SK-N-SH treated with all-trans-retinoic acid at 6 μM for 48 hours (cell line): ENCODE results near the gene RPS15A.
"Not testable (repeated sequence)": the region's sequence is repeated elsewhere in the genome, so short reads cannot be mapped to it uniquely, and the experiment has no call there.

Source experiments
- ARNTL ChIP-seq: fragments of 450-650 bp; formaldehyde crosslinking; IDR thresholded peaks from 2 replicates; pipeline ENCODE4 v1.5.0; 2020; ENCODE audit warnings: low read depth, mild to moderate bottlenecking, moderate library complexity, borderline replicate concordance
- BACH2 ChIP-seq: fragments of 250-450 bp; sonication (Bioruptor Pico); IDR thresholded peaks from 2 replicates; pipeline ENCODE4 v1.9.0; 2021; ENCODE audit warnings: mild to moderate bottlenecking, borderline replicate concordance
- SNAI2 ChIP-seq: fragments of 250-450 bp; sonication (Bioruptor Pico); IDR thresholded peaks from 2 replicates; pipeline ENCODE4 v1.5.0; 2020; ENCODE audit warnings: mild to moderate bottlenecking, moderate library complexity
- ZFP30 ChIP-seq: fragments of 450-650 bp; formaldehyde crosslinking; IDR thresholded peaks from 2 replicates; pipeline ENCODE4 v1.5.0; 2022; ENCODE audit warnings: mild to moderate bottlenecking, moderate library complexity
- ZNF70 ChIP-seq: fragments of 450-650 bp; formaldehyde crosslinking; IDR thresholded peaks from 2 replicates; pipeline ENCODE4 v1.5.0; 2020; ENCODE audit warnings: mild to moderate bottlenecking, moderate library complexity
- TF ChIP-seq, protein P1 (sequence below): fragments of 250-450 bp; sonication (Bioruptor Pico); IDR thresholded peaks from 2 replicates; pipeline ENCODE4 v1.8.0; 2020; ENCODE audit warnings: mild to moderate bottlenecking, moderate library complexity, borderline replicate concordance

GRCh38 chr16:18772171-18772570 lies 18.0 kb downstream of the RPS15A start:
- TF ChIP-seq ZNF70, ZFP30, ARNTL, BACH2, SNAI2 (CRISPR knock-in tag): not testable (repeated sequence)
- TF ChIP-seq, protein P1, sequence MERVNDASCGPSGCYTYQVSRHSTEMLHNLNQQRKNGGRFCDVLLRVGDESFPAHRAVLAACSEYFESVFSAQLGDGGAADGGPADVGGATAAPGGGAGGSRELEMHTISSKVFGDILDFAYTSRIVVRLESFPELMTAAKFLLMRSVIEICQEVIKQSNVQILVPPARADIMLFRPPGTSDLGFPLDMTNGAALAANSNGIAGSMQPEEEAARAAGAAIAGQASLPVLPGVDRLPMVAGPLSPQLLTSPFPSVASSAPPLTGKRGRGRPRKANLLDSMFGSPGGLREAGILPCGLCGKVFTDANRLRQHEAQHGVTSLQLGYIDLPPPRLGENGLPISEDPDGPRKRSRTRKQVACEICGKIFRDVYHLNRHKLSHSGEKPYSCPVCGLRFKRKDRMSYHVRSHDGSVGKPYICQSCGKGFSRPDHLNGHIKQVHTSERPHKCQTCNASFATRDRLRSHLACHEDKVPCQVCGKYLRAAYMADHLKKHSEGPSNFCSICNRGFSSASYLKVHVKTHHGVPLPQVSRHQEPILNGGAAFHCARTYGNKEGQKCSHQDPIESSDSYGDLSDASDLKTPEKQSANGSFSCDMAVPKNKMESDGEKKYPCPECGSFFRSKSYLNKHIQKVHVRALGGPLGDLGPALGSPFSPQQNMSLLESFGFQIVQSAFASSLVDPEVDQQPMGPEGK (CRISPR knock-in tag) = not testable (repeated sequence)
